ENCODE results near the gene SNX18.

The SNX18 gene

DNA sequence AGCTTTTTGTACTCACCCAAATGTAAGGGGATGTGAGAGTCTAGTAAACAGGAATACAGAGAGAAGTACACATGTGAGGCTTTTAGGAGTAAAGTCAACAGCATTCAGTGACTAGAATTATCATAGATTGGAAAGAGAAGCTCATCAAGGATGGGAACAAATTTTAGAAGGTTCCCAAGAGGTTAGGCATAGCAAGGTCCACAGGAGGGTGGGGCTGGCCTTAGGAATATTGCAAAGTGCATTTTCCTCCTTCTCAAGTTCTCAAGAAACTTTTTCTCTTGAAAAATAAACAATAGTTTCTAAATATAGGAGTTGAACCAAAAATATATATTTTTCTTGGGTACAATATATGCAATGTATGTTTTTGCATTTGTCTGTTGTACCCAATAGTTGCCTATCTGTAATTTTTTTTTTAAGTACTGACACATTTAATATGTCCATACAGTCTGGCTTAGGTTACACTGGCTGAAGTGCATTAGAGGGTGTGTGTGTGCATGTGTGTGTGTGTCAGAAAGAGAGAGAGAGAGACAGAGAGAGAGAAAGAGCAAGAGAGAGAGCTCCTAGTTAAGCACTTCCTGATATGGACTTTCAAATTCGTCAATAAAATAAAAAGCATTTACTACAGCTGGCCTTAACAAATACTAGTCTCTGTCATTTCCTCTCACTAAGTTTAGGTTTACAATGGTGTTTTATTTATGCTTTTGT, 62.2 kb downstream of the SNX18 start:
- DNase-seq (ENCODE audit: low read depth in 2 of 3, low spot score in 2 of 3), result no peak

DNA sequence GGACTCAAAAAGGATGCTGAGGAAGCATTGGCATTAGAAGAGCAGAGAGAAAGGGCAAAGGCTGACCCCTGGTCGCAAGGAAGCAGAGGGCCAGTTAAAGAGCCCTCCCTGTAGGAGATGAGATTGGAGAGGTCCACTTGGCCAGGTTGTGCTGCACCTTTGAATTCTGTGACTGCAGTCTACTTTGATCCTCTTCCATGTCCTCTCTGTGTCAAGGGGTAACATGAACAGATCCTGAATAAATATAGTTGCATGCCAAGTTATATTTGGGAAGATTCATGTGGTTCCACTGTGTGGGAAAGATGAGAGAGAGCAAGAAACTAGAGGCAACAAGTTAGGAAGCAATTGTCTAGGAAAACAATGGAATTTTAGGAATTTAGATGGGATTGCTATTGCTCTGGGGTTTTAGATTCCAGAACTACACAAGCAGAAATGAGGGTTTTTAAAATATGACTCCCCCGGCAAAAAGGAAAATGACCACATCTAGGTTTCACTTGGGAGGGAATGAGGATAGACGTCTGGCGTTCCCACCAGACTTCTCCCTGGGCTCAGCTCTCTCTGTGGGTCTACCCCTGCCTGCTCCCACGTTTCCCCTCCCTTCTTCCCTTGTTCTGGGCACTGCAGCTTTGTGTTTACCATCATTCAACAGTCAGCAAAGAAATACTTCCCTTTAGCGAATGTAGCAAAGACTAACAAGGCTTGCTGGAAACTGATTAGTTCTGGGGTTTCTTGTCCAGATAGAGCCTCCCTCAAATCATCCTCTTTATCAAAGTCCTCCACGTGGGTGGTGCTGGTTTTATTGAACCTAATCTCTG, 63.6 kb downstream of the SNX18 start:
- no peak for DNase-seq (ENCODE audit: low read depth in 2 of 3, low spot score in 2 of 3)

GRCh38 chr5:54581831-54582548, 64.4 kb downstream of the SNX18 start:
- DNase-seq (ENCODE audit: low read depth in 2 of 3, low spot score in 2 of 3), result no peak

DNA sequence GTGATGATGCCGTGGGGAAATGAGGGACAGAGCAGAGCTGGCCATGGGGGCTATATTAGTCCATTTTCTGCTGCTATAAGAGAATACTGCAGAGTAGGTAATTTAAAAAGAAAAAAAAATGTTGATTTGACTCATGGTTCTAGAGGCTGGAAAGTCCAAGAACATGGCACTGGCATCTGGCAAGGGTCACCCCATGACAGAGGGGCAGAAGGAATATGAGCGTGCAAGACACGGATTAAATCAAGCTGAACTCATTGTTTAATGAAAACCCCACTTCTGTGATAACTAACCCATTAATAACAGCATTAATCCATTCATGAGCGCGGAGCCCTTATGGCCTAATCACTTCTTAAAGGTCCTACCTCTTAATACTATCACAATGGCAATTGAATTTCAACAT, 68.8 kb downstream of the SNX18 start:
- no peak for DNase-seq (ENCODE audit: low read depth in 2 of 3, low spot score in 2 of 3)

- no peak for DNase-seq (ENCODE audit: low read depth in 2 of 3, low spot score in 2 of 3)
Measured at GRCh38 chr5:54589786-54590185, 72.2 kb downstream of the SNX18 start.

DNA sequence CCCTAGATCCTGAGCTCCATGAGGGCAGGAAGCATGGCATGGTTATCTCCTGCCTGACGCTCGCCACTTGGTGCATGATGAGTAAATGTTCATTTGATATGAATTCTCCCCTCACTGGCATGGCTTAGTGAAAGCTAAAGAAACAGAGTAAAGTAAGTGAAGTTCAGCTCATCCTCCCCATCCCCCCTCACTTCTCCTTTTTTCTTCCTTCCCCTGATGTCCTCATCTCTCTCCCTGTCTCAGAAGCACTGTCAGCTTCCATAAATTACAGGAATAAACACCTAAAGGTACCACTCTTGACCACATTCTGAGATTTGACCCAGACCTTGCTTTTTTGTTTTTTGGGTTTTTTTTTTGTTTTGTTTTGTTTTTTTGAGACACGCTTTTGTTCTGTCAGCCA, 73.3 kb downstream of the SNX18 start:
- no peak for DNase-seq (ENCODE audit: low read depth in 2 of 3, low spot score in 2 of 3)

- no peak for DNase-seq (ENCODE audit: low read depth in 2 of 3, low spot score in 2 of 3)
Measured at GRCh38 chr5:54593779-54594178, 76.2 kb downstream of the SNX18 start.

DNA sequence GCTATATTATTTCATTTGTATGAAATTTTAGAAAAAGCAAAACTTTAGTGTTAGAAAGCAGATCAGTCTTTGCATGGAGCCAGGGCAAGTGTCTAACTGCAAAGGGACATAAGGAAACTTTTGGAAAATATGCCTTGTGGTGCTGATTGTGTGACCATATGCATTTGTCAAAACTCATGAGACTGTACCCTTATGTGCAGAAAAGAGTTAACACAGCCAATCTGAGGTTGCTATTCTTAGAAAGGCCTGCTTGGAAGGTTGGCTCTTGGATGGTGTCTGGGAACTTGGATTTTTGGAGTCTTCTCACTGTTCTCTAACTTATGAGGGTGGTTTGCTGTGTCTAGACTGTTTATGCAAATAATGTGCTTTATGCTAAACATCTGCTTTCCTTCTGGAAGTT, 76.6 kb downstream of the SNX18 start:
- no peak for DNase-seq (ENCODE audit: low read depth in 2 of 3, low spot score in 2 of 3)

DNA sequence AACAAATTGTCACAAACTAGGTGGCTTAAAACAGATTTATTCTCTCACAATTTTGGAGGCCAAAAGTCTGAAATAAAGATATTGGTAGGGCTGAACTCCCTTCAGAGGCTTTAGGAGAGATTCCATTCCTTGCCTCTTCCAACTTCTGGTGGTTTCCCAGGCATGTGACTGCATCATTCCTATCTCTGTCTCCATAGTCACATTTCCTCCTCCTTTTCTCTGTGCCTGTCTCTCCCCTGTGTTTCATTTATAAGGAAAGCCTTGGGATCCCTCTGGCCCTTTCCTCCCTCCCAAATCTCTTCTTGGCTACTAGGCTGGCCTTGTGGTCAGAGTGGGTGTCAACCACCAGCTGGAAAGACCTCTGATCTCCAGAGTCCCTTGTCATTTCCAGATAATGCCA, 78.2 kb downstream of the SNX18 start:
- no peak for DNase-seq (ENCODE audit: low read depth in 2 of 3, low spot score in 2 of 3)
